Effector memory CD4-positive, alpha-beta T cell (primary cell): ENCODE measurements around the gene GRAMD1B.
A peak's percentile ranks its signal among the peaks of the same experiment; 100 is the strongest.

Experiments
- DNase-seq, 3 donors: peaks; one replicate each; pipeline ENCODE4 v3.0.0-alpha.2; 2020
- H3K27ac ChIP-seq: 2 replicates; pipeline ENCODE4 v1.7.0; 2013; ENCODE audit warnings: mild to moderate bottlenecking, low read length, moderate library complexity; ENCODE audit not compliant: insufficient read depth, poor library complexity, severe bottlenecking
- H3K27me3 ChIP-seq: replicated peaks from 2 replicates; pipeline ENCODE4 v1.7.0; 2013; ENCODE audit warnings: mild to moderate bottlenecking, low read length; ENCODE audit not compliant: insufficient read depth, control insufficient read depth, poor library complexity, severe bottlenecking
- H3K36me3 ChIP-seq: 2 replicates; pipeline ENCODE4 v1.7.0; 2013; ENCODE audit warnings: mild to moderate bottlenecking, low read length, moderate library complexity; ENCODE audit not compliant: control insufficient read depth, insufficient read depth
- H3K4me1 ChIP-seq: 2 replicates; pipeline ENCODE4 v1.7.0; 2013; ENCODE audit warnings: low read length, mild to moderate bottlenecking; ENCODE audit not compliant: control insufficient read depth, insufficient read depth, poor library complexity, severe bottlenecking
- H3K4me3 ChIP-seq: 2 replicates; pipeline ENCODE4 v1.7.0; 2013; ENCODE audit warnings: low read length, low read depth, mild to moderate bottlenecking; ENCODE audit not compliant: insufficient read depth, poor library complexity, severe bottlenecking
- H3K9me3 ChIP-seq: 2 replicates; pipeline ENCODE4 v1.7.0; 2013; ENCODE audit warnings: mild to moderate bottlenecking, low read length, moderate library complexity; ENCODE audit not compliant: control insufficient read depth
- total RNA-seq, 3 donors: gene quantifications; one replicate each; lab custom pipeline; 2026; lab: John Stamatoyannopoulos, UW

GRAMD1B gene
- total RNA-seq = 22.8 to 37.2 (median 28.1) reads per million in 3 donors

GRCh38 chr11:123429913-123430720, at the start of gene GRAMD1B:
TSS of gene GRAMD1B (plus strand) at chr11:123430269. CDS start at chr11:123430793, 524 bp downstream.
- Histone ChIP-seq H3K4me1 (peaks cover 8% of the 10 kb centered on the region), H3K4me3 (peak within 1 kb of the TSS; percentile 74), H3K27me3 (no peaks in the 10 kb centered on the region), H3K27ac (peak within 1 kb of the TSS; percentile 59), H3K36me3 (no peaks in the 10 kb centered on the region), H3K9me3 (no peaks in the 10 kb centered on the region)
- peak; percentile 42 to 62 (median 60) for DNase-seq

GRCh38 chr11:123381149-123381548, 48.9 kb upstream of the GRAMD1B start:
- H3K4me3 ChIP-seq = no peak overlapping the region
- no peaks in the 10 kb centered on the region for H3K27me3 ChIP-seq
- H3K9me3 ChIP-seq = no peaks in the 10 kb centered on the region
- H3K27ac ChIP-seq = no peak overlapping the region
- H3K4me1 ChIP-seq = peaks cover 2% of the 10 kb centered on the region
- no peaks in the 10 kb centered on the region for H3K36me3 ChIP-seq
- no peak for DNase-seq

- Histone ChIP-seq H3K27me3 (no peaks in the 10 kb centered on the region), H3K36me3 (no peaks in the 10 kb centered on the region)
- DNase-seq = no peak
Measured at GRCh38 chr11:123381817-123382554, 48.1 kb upstream of the GRAMD1B start.

GRCh38 chr11:123382555-123383074, 47.5 kb upstream of the GRAMD1B start:
- Histone ChIP-seq H3K36me3 (no peaks in the 10 kb centered on the region), H3K4me3 (no peak overlapping the region), H3K27ac (no peak overlapping the region), H3K27me3 (no peaks in the 10 kb centered on the region), H3K4me1 (peaks cover 2% of the 10 kb centered on the region), H3K9me3 (no peaks in the 10 kb centered on the region)
- DNase-seq = no peak

More at GRCh38 chr11:123381817-123382554, 48.1 kb upstream of the GRAMD1B start:
- H3K27ac ChIP-seq = no peak overlapping the region
- H3K9me3 ChIP-seq = no peaks in the 10 kb centered on the region
- peaks cover 2% of the 10 kb centered on the region for H3K4me1 ChIP-seq
- H3K4me3 ChIP-seq = no peak overlapping the region

GRCh38 chr11:123384116-123384515, 46.0 kb upstream of the GRAMD1B start:
- DNase-seq = no peak
- Histone ChIP-seq H3K4me1 (peaks cover 2% of the 10 kb centered on the region), H3K9me3 (no peaks in the 10 kb centered on the region), H3K27ac (no peak overlapping the region), H3K27me3 (no peaks in the 10 kb centered on the region), H3K4me3 (no peak overlapping the region), H3K36me3 (no peaks in the 10 kb centered on the region)

GRCh38 chr11:123386796-123387510, 43.1 kb upstream of the GRAMD1B start:
- Histone ChIP-seq H3K9me3 (no peaks in the 10 kb centered on the region), H3K27me3 (no peaks in the 10 kb centered on the region), H3K4me3 (no peak overlapping the region), H3K4me1 (no peaks in the 10 kb centered on the region), H3K36me3 (no peaks in the 10 kb centered on the region), H3K27ac (no peak overlapping the region)
- DNase-seq = no peak

- Histone ChIP-seq H3K36me3 (no peaks in the 10 kb centered on the region), H3K27me3 (no peaks in the 10 kb centered on the region), H3K27ac (no peak overlapping the region), H3K4me3 (no peak overlapping the region), H3K4me1 (no peaks in the 10 kb centered on the region), H3K9me3 (no peaks in the 10 kb centered on the region)
- no peak for DNase-seq
Measured at GRCh38 chr11:123388640-123389039, 41.4 kb upstream of the GRAMD1B start.

GRCh38 chr11:123390146-123390545, 39.9 kb upstream of the GRAMD1B start:
- no peaks in the 10 kb centered on the region for H3K36me3 ChIP-seq
- no peaks in the 10 kb centered on the region for H3K27me3 ChIP-seq
- no peak overlapping the region for H3K4me3 ChIP-seq
- H3K9me3 ChIP-seq = no peaks in the 10 kb centered on the region
- DNase-seq = no peak
- no peak overlapping the region for H3K27ac ChIP-seq
- no peaks in the 10 kb centered on the region for H3K4me1 ChIP-seq

GRCh38 chr11:123391646-123392348, 38.3 kb upstream of the GRAMD1B start:
- no peak overlapping the region for H3K27ac ChIP-seq
- no peak overlapping the region for H3K4me3 ChIP-seq
- no peaks in the 10 kb centered on the region for H3K4me1 ChIP-seq
- H3K36me3 ChIP-seq = no peaks in the 10 kb centered on the region
- H3K9me3 ChIP-seq = no peaks in the 10 kb centered on the region
- H3K27me3 ChIP-seq = no peaks in the 10 kb centered on the region
- no peak for DNase-seq
